Kidney epithelial cell (primary cell): ENCODE results near the gene MUSTN1. TPM values are rescaled to one million over a fixed set of nuclear protein-coding genes. Genes with fewer than 3 reads are reported as not detected.
A peak's percentile ranks its signal among the peaks of the same experiment; 100 is the strongest.

Experiments
- DNase-seq: peaks from one replicate; pipeline ENCODE4 v3.0.0-alpha.2; 2010; ENCODE audit warnings: low read depth
- H3K27me3 ChIP-seq: 2 replicates; pipeline ENCODE4 v1.6.0; 2011; ENCODE audit warnings: low read length; ENCODE audit not compliant: control insufficient read depth, insufficient read depth
- H3K36me3 ChIP-seq: 2 replicates; pipeline ENCODE4 v1.5.1; 2011; ENCODE audit warnings: low read length; ENCODE audit not compliant: control insufficient read depth, insufficient read depth
- H3K4me3 ChIP-seq: 2 replicates; pipeline ENCODE4 v1.5.1; 2011; ENCODE audit warnings: low read depth, mild to moderate bottlenecking, control low read depth, low read length
- total RNA-seq: library from RNA; depleted of rRNA; stranded (reverse); fragments of >200 nt; gene quantifications from 2 replicates; pipeline ENCODE4 v1.2.3, GENCODE V29; 2015
- TF ChIP-seq, protein P1 (sequence below): IDR thresholded peaks from 2 replicates; pipeline ENCODE4 v1.5.1; 2011; ENCODE audit warnings: mild to moderate bottlenecking, moderate library complexity, low read length, control low read depth, inconsistent platforms; ENCODE audit not compliant: insufficient read depth, poor library complexity, severe bottlenecking

Gene MUSTN1
- total RNA-seq, 1 donor from 2014 or later = not detected

DNA sequence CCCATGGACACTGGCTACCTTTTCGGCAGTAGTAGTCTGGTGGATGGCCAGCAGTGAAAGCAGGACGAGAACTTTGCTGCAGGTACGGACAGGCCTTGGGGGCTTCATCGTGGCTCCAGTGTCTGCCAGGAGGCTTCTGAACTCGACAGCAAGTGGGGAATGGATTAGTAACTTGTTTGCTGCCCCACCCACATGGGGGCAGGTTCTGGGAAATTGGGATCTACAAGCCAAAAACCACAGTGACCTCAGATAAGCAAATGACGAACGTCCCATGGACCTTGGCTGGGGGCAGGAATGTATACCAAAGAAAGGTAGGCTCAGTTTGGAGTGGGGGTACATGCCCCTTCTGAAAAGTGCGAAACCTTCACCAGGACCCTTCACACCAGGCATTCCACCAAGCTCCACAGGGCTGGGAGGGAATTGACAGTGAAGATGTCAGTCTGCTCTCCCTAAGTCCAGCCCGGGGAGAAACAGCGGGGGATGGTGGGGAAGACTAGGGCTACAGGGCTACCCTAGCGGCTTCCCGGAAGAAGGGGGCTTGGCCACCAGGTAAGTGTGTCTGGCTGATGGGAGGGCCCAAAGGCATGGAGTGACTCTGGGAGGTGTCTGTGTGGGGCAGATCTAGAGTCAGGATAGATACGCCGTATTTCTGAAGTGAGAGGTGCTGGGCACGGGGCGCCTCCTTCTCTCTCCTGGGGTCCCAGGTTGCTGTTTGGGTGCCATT, 4.1 kb downstream of the MUSTN1 start, which contains the start of gene ITIH4:
TSS of gene ITIH4 (minus strand) at position 138 of the 724 bp plus-strand sequence. CDS start at position 108, 30 bp downstream.
- Histone ChIP-seq H3K36me3 (no peaks in the 10 kb centered on the region), H3K4me3 (no peak within 1 kb of the TSS), H3K27me3 (no peaks in the 10 kb centered on the region)
- TF ChIP-seq, protein P1, sequence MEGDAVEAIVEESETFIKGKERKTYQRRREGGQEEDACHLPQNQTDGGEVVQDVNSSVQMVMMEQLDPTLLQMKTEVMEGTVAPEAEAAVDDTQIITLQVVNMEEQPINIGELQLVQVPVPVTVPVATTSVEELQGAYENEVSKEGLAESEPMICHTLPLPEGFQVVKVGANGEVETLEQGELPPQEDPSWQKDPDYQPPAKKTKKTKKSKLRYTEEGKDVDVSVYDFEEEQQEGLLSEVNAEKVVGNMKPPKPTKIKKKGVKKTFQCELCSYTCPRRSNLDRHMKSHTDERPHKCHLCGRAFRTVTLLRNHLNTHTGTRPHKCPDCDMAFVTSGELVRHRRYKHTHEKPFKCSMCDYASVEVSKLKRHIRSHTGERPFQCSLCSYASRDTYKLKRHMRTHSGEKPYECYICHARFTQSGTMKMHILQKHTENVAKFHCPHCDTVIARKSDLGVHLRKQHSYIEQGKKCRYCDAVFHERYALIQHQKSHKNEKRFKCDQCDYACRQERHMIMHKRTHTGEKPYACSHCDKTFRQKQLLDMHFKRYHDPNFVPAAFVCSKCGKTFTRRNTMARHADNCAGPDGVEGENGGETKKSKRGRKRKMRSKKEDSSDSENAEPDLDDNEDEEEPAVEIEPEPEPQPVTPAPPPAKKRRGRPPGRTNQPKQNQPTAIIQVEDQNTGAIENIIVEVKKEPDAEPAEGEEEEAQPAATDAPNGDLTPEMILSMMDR = no peak
- no peak for DNase-seq

DNA sequence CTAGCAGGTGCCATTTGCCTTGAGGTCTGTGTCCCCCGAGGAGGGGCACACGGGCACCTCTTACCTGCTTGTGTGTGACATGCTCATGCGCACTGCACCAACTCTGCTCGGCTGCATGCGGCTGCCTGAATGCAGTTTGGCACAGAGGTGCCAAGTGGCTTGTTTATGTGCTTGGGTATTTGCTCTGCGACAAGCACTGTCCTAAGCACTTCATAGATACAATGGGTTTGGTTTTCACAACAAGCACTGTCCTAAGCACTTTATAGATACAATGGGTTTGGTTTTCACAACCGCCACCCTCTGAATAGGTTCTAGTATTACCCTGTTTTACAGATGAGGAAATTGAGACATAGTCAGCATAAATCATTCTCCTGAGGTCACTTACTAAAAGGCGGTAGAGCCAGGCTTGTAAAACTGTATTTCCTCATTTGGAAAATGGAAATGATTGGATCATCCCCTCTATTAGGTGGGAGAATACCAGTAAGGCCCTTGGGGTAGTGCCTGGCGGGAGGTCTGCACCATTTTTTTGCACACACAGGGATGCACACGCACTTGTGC, 4.8 kb downstream of the MUSTN1 start:
- no peak for DNase-seq
- no peaks in the 10 kb centered on the region for H3K36me3 ChIP-seq
- no peak overlapping the region for H3K4me3 ChIP-seq
- TF ChIP-seq, protein P1 = no peak
- no peaks in the 10 kb centered on the region for H3K27me3 ChIP-seq

- no peak for DNase-seq
- Histone ChIP-seq H3K36me3 (no peaks in the 10 kb centered on the region), H3K27me3 (no peaks in the 10 kb centered on the region), H3K4me3 (no peak overlapping the region)
- TF ChIP-seq, protein P1 = no peak
These were observed 5.3 kb downstream of the MUSTN1 start for GRCh38 chr3:52829482-52829881.

GRCh38 chr3:52827866-52828376, 6.9 kb downstream of the MUSTN1 start:
- H3K4me3 ChIP-seq = no peak overlapping the region
- no peaks in the 10 kb centered on the region for H3K27me3 ChIP-seq
- peak; percentile 47 for DNase-seq
- TF ChIP-seq, protein P1 = peak; percentile 43
- H3K36me3 ChIP-seq = no peaks in the 10 kb centered on the region

GRCh38 chr3:52827441-52827840, 7.4 kb downstream of the MUSTN1 start:
- TF ChIP-seq, protein P1 = no peak
- Histone ChIP-seq H3K27me3 (no peaks in the 10 kb centered on the region), H3K4me3 (no peak overlapping the region), H3K36me3 (no peaks in the 10 kb centered on the region)
- peak; percentile 43 for DNase-seq
